ENCODE measurements around the gene SRCAP. TPM values are rescaled to one million over a fixed set of nuclear protein-coding genes. Genes with fewer than 3 reads are reported as not detected.

The SRCAP gene
- total RNA-seq, 1 experiment from 2014 or later = 13.2 TPM

GRCh38 chr16:30667361-30667905 lies 31.5 kb upstream of the SRCAP start:
- Histone ChIP-seq H3K4me1 (ENCODE audit: low read length) (peaks cover 2% of the 10 kb centered on the region; the same call in 1 of the 2 replicates), H2AFZ (ENCODE audit: low read length) (no peak overlapping the region), H4K20me1 (ENCODE audit: insufficient read depth, low read depth, low read length) (peaks cover 7% of the 10 kb centered on the region; the same call in 1 of the 2 replicates), H3K27me3 (ENCODE audit: low read length) (no peaks in the 10 kb centered on the region), H3K9ac (ENCODE audit: low read length) (no peak overlapping the region), H3K36me3 (ENCODE audit: insufficient read depth, low read length) (peaks cover 18% of the 10 kb centered on the region), H3K27ac (ENCODE audit: low read length) (no peak overlapping the region), H3K9me3 (ENCODE audit: low read length) (no peaks in the 10 kb centered on the region), H3K79me2 (ENCODE audit: low read length) (peaks cover 14% of the 10 kb centered on the region), H3K9me2 (replicated peaks; ENCODE audit: insufficient read depth, low read length) (no peaks in the 10 kb centered on the region), H3K4me3 (ENCODE audit: low read length) (no peak overlapping the region), H3K4me2 (ENCODE audit: low read depth, low read length, poor library complexity, severe bottlenecking) (no peak overlapping the region)
- DNase-seq = no peak

GRCh38 chr16:30668393-30668792 lies 30.6 kb upstream of the SRCAP start:
- Histone ChIP-seq H3K9me3 (ENCODE audit: low read length) (no peaks in the 10 kb centered on the region), H3K4me2 (ENCODE audit: low read depth, low read length, poor library complexity, severe bottlenecking) (no peak overlapping the region), H3K4me1 (ENCODE audit: low read length) (no peaks in the 10 kb centered on the region), H3K4me3 (ENCODE audit: low read length) (no peak overlapping the region), H3K27ac (ENCODE audit: low read length) (no peak overlapping the region), H3K36me3 (ENCODE audit: insufficient read depth, low read length) (peaks cover 9% of the 10 kb centered on the region; the same call in 1 of the 2 replicates), H4K20me1 (ENCODE audit: insufficient read depth, low read depth, low read length) (no peaks in the 10 kb centered on the region; the same call in 1 of the 2 replicates), H3K9ac (ENCODE audit: low read length) (no peak overlapping the region), H3K9me2 (replicated peaks; ENCODE audit: insufficient read depth, low read length) (no peaks in the 10 kb centered on the region), H2AFZ (ENCODE audit: low read length) (no peak overlapping the region), H3K79me2 (ENCODE audit: low read length) (peaks cover 4% of the 10 kb centered on the region), H3K27me3 (ENCODE audit: low read length) (no peaks in the 10 kb centered on the region)
- no peak for DNase-seq

- no peaks in the 10 kb centered on the region for H4K20me1 ChIP-seq (ENCODE audit: insufficient read depth, low read depth, low read length)
- no peak overlapping the region for H3K9ac ChIP-seq (ENCODE audit: low read length)
- H3K9me3 ChIP-seq (ENCODE audit: low read length) = no peaks in the 10 kb centered on the region
- H3K4me2 ChIP-seq (ENCODE audit: low read depth, low read length, poor library complexity, severe bottlenecking) = no peak overlapping the region
- H2AFZ ChIP-seq (ENCODE audit: low read length) = no peak overlapping the region
- peaks cover 7% of the 10 kb centered on the region; the same call in 1 of the 2 replicates for H3K36me3 ChIP-seq (ENCODE audit: insufficient read depth, low read length)
- no peaks in the 10 kb centered on the region for H3K79me2 ChIP-seq (ENCODE audit: low read length)
- H3K4me1 ChIP-seq (ENCODE audit: low read length) = no peaks in the 10 kb centered on the region
- no peaks in the 10 kb centered on the region for H3K27me3 ChIP-seq (ENCODE audit: low read length)
- no peak overlapping the region for H3K4me3 ChIP-seq (ENCODE audit: low read length)
- DNase-seq = no peak
- no peaks in the 10 kb centered on the region for H3K9me2 ChIP-seq (replicated peaks; ENCODE audit: insufficient read depth, low read length)
- H3K27ac ChIP-seq (ENCODE audit: low read length) = no peak overlapping the region
Observed at GRCh38 chr16:30669026-30669902, 29.7 kb upstream of the SRCAP start.

- Histone ChIP-seq H3K9me2 (replicated peaks; ENCODE audit: insufficient read depth, low read length) (no peaks in the 10 kb centered on the region), H3K9me3 (ENCODE audit: low read length) (no peaks in the 10 kb centered on the region), H3K4me3 (ENCODE audit: low read length) (no peak overlapping the region), H4K20me1 (ENCODE audit: insufficient read depth, low read depth, low read length) (no peaks in the 10 kb centered on the region), H3K36me3 (ENCODE audit: insufficient read depth, low read length) (peaks cover 7% of the 10 kb centered on the region; the same call in 1 of the 2 replicates), H3K4me1 (ENCODE audit: low read length) (no peaks in the 10 kb centered on the region), H3K9ac (ENCODE audit: low read length) (no peak overlapping the region), H3K27me3 (ENCODE audit: low read length) (no peaks in the 10 kb centered on the region), H3K4me2 (ENCODE audit: low read depth, low read length, poor library complexity, severe bottlenecking) (no peak overlapping the region), H2AFZ (ENCODE audit: low read length) (no peak overlapping the region), H3K79me2 (ENCODE audit: low read length) (no peaks in the 10 kb centered on the region), H3K27ac (ENCODE audit: low read length) (no peak overlapping the region)
- DNase-seq = no peak
Observed at GRCh38 chr16:30669903-30670824, 28.8 kb upstream of the SRCAP start.

- no peaks in the 10 kb centered on the region for H3K27me3 ChIP-seq (ENCODE audit: low read length)
- no peaks in the 10 kb centered on the region for H4K20me1 ChIP-seq (ENCODE audit: insufficient read depth, low read depth, low read length)
- peaks cover 8% of the 10 kb centered on the region for H3K4me1 ChIP-seq (ENCODE audit: low read length)
- H3K9me2 ChIP-seq (replicated peaks; ENCODE audit: insufficient read depth, low read length) = no peaks in the 10 kb centered on the region
- H3K9me3 ChIP-seq (ENCODE audit: low read length) = no peaks in the 10 kb centered on the region
- DNase-seq = no peak
- H3K9ac ChIP-seq (ENCODE audit: low read length) = no peak overlapping the region
- H2AFZ ChIP-seq (ENCODE audit: low read length) = no peak overlapping the region
- no peak overlapping the region for H3K4me2 ChIP-seq (ENCODE audit: low read depth, low read length, poor library complexity, severe bottlenecking)
- H3K79me2 ChIP-seq (ENCODE audit: low read length) = no peaks in the 10 kb centered on the region
- no peak overlapping the region for H3K4me3 ChIP-seq (ENCODE audit: low read length)
- no peaks in the 10 kb centered on the region for H3K36me3 ChIP-seq (ENCODE audit: insufficient read depth, low read length)
- no peak overlapping the region for H3K27ac ChIP-seq (ENCODE audit: low read length)
Observed at GRCh38 chr16:30675143-30675542, 23.8 kb upstream of the SRCAP start.

GRCh38 chr16:30677931-30678585 lies 20.9 kb upstream of the SRCAP start:
- no peak overlapping the region for H2AFZ ChIP-seq (ENCODE audit: low read length)
- peaks cover 8% of the 10 kb centered on the region for H3K4me1 ChIP-seq (ENCODE audit: low read length)
- H4K20me1 ChIP-seq (ENCODE audit: insufficient read depth, low read depth, low read length) = no peaks in the 10 kb centered on the region
- no peaks in the 10 kb centered on the region for H3K27me3 ChIP-seq (ENCODE audit: low read length)
- H3K9ac ChIP-seq (ENCODE audit: low read length) = no peak overlapping the region
- H3K36me3 ChIP-seq (ENCODE audit: insufficient read depth, low read length) = no peaks in the 10 kb centered on the region
- H3K9me3 ChIP-seq (ENCODE audit: low read length) = no peaks in the 10 kb centered on the region
- H3K9me2 ChIP-seq (replicated peaks; ENCODE audit: insufficient read depth, low read length) = no peaks in the 10 kb centered on the region
- no peak for DNase-seq
- no peak overlapping the region for H3K27ac ChIP-seq (ENCODE audit: low read length)
- H3K79me2 ChIP-seq (ENCODE audit: low read length) = no peaks in the 10 kb centered on the region
- no peak overlapping the region for H3K4me3 ChIP-seq (ENCODE audit: low read length)
- no peak overlapping the region for H3K4me2 ChIP-seq (ENCODE audit: low read depth, low read length, poor library complexity, severe bottlenecking)

- H3K27me3 ChIP-seq (ENCODE audit: low read length) = no peaks in the 10 kb centered on the region
- no peaks in the 10 kb centered on the region for H3K36me3 ChIP-seq (ENCODE audit: insufficient read depth, low read length)
- no peaks in the 10 kb centered on the region for H3K9me3 ChIP-seq (ENCODE audit: low read length)
- no peaks in the 10 kb centered on the region for H4K20me1 ChIP-seq (ENCODE audit: insufficient read depth, low read depth, low read length)
- no peak overlapping the region for H3K4me3 ChIP-seq (ENCODE audit: low read length)
- no peak for DNase-seq
- H3K9ac ChIP-seq (ENCODE audit: low read length) = no peak overlapping the region
- no peaks in the 10 kb centered on the region for H3K79me2 ChIP-seq (ENCODE audit: low read length)
- H2AFZ ChIP-seq (ENCODE audit: low read length) = no peak overlapping the region
- no peak overlapping the region for H3K4me2 ChIP-seq (ENCODE audit: low read depth, low read length, poor library complexity, severe bottlenecking)
- H3K27ac ChIP-seq (ENCODE audit: low read length) = no peak overlapping the region
- H3K4me1 ChIP-seq (ENCODE audit: low read length) = peaks cover 8% of the 10 kb centered on the region
- no peaks in the 10 kb centered on the region for H3K9me2 ChIP-seq (replicated peaks; ENCODE audit: insufficient read depth, low read length)
Observed at GRCh38 chr16:30678586-30678970, 20.4 kb upstream of the SRCAP start.
